Body of pancreas (tissue), 4 donors: Measurements from ENCODE around the gene ADGRV1.

ENCODE experiments used
- CTCF ChIP-seq, 7 experiments: fragments of 450-650 bp in 4 of 7; fragments of 200-600 bp in 3 of 7; sonication (generic) in 3 of 7; IDR thresholded peaks; one replicate each; pipeline ENCODE4 v1.5.1; 2016 to 2019; ENCODE audit warnings: antibody characterized with exemption in 7 of 7
- POLR2A ChIP-seq, 3 donors: fragments of 450-650 bp; IDR thresholded peaks; one replicate each; pipeline ENCODE4 v1.6.1; 2016; ENCODE audit warnings: antibody characterized with exemption in 3 of 3, mild to moderate bottlenecking in 2 of 3

- TF ChIP-seq CTCF (IDR thresholded peaks at IDR 0.05): no peak
- no peak for TF ChIP-seq POLR2A (IDR thresholded peaks at IDR 0.05)
Observed at GRCh38 chr5:90982576-90982975, 424.0 kb downstream of the ADGRV1 start.
